Stimulated activated CD4-positive, alpha-beta T cell treated with anti-CD3 and anti-CD28 coated beads, TNF-alpha, amount 100 ng/mL, for 24 hours (primary cell): ENCODE data around the gene NFKB2.

Experiments used
- DNase-seq, 3 experiments: peaks; one replicate each; pipeline ENCODE4 v3.0.0-alpha.2; 2020; ENCODE audit warnings: low read depth in 3 of 3

The NFKB2 gene

GRCh38 chr10:102408728-102409603, 13.5 kb downstream of the NFKB2 start:
- DNase-seq: peak; percentile 51 to 84 (median 61)

- DNase-seq: no peak
Measured at GRCh38 chr10:102409604-102410428, 14.3 kb downstream of the NFKB2 start.

- DNase-seq: peak in 2 of 3 experiments; percentile 48 to 77
Measured at GRCh38 chr10:102410429-102411073, 15.0 kb downstream of the NFKB2 start.

GRCh38 chr10:102411341-102412255, 16.1 kb downstream of the NFKB2 start:
- no peak for DNase-seq

GRCh38 chr10:102412293-102412692, 16.8 kb downstream of the NFKB2 start:
- DNase-seq: no peak

GRCh38 chr10:102413053-102413705, 17.7 kb downstream of the NFKB2 start:
- DNase-seq: no peak

- no peak for DNase-seq
Measured at GRCh38 chr10:102413806-102414561, 18.5 kb downstream of the NFKB2 start.

- DNase-seq: no peak
Measured at GRCh38 chr10:102414749-102415148, 19.2 kb downstream of the NFKB2 start.

- DNase-seq: no peak
Measured at GRCh38 chr10:102416283-102416682, 20.8 kb downstream of the NFKB2 start.

GRCh38 chr10:102416695-102417094, 21.2 kb downstream of the NFKB2 start:
- no peak for DNase-seq

- DNase-seq: no peak
Measured at GRCh38 chr10:102418622-102419268, 23.2 kb downstream of the NFKB2 start, which contains the start of gene PSD. TSS of gene PSD (minus strand) at chr10:102418785. CDS start at chr10:102417038, 1,747 bp downstream.

GRCh38 chr10:102419269-102420180, 24.0 kb downstream of the NFKB2 start:
- DNase-seq: peak; percentile 53 to 70 (median 56)

- DNase-seq: no peak
Measured at GRCh38 chr10:102420181-102420713, 24.7 kb downstream of the NFKB2 start.

GRCh38 chr10:102420714-102421506, 25.4 kb downstream of the NFKB2 start, which contains the start of gene FBXL15:
TSS of gene FBXL15 (plus strand) at chr10:102420836. CDS start at chr10:102421130, 294 bp downstream.
- DNase-seq: peak; percentile 95 to 97 (median 96)

GRCh38 chr10:102421507-102421756, 25.9 kb downstream of the NFKB2 start:
- DNase-seq: no peak

GRCh38 chr10:102421757-102422512, 26.4 kb downstream of the NFKB2 start:
- DNase-seq: no peak
